ENCODE measurements around the gene C16orf54. TPM values are rescaled to one million over a fixed set of nuclear protein-coding genes. Genes with fewer than 3 reads are reported as not detected.
"Not testable (repeated sequence)": the region's sequence is repeated elsewhere in the genome, so short reads cannot be mapped to it uniquely, and the experiment has no call there.

Gene C16orf54
- polyA plus RNA-seq: 1 to 10 TPM in 2 of 4 donors, under 1 TPM in 2; 0.22 to 2.2 (median 1.2) TPM
- long read RNA-seq, donor 1: 0 reads
- long read RNA-seq, donor 2: 0 reads
- long read RNA-seq, donor 3, partial matches to known transcripts: 0 of 2 reads
- long read RNA-seq, donor 3, other reads (novel, unspliced or antisense): 0 of 2 reads
- long read RNA-seq, donor 4: 0 reads
- long read RNA-seq, donor 5: 0 reads
- long read RNA-seq, donor 6: 0 reads
- long read RNA-seq, donor 7: 0 reads
- long read RNA-seq, donor 8: 0 reads
- long read RNA-seq, donor 9: 0 reads
- long read RNA-seq, donor 10, partial matches to known transcripts: 0 of 1 reads
- long read RNA-seq, donor 10, other reads (novel, unspliced or antisense): 0 of 1 reads

- Histone ChIP-seq H3K36me3 (ENCODE audit: control insufficient read depth in 3 of 3, insufficient read depth in 2 of 3, low read depth in 1 of 3, low read length in 3 of 3) (no peaks in the 10 kb centered on the region), H3K4me1 (ENCODE audit: control insufficient read depth in 3 of 3, insufficient read depth in 2 of 3, low read depth in 1 of 3, low read length in 2 of 3) (peaks cover 0 to 8% (median 0%) of the 10 kb centered on the region in 3 donors), H3K9me3 (ENCODE audit: control insufficient read depth in 2 of 2, insufficient read depth in 1 of 2, low read depth in 1 of 2, low read length in 1 of 2) (peaks cover 0 to 7% of the 10 kb centered on the region in 2 donors), H3K4me3 (ENCODE audit: low read depth in 1 of 3, low read length in 3 of 3) (peak within 1 kb of the TSS; percentile 3 to 61 (median 51)), H3K27ac (ENCODE audit: low read depth in 1 of 3, low read length in 2 of 3) (peak within 1 kb of the TSS in 2 of 3 donors; percentile 54 to 78), H3K27me3 (ENCODE audit: control insufficient read depth in 3 of 3, insufficient read depth in 3 of 3, low read length in 3 of 3) (no peaks in the 10 kb centered on the region)
- WGBS, 3 donors: 63 to 78% (median 68%) methylated on average over 12 of the region's 12 CpGs
- peak in 1 of 2 donors; percentile 61 for DNase-seq
- no peak for FAIRE-seq
These were observed at the start of gene C16orf54 for GRCh38 chr16:29745853-29746345. TSS of gene C16orf54 (minus strand) at chr16:29745990. CDS start at chr16:29744951, 1,039 bp downstream.

GRCh38 chr16:29794231-29794710 is 48.5 kb upstream of the C16orf54 start:
- Histone ChIP-seq H3K27me3 (ENCODE audit: control insufficient read depth in 3 of 3, insufficient read depth in 3 of 3, low read length in 3 of 3) (no peaks in the 10 kb centered on the region), H3K4me3 (ENCODE audit: low read depth in 1 of 3, low read length in 3 of 3) (no peak overlapping the region), H3K36me3 (ENCODE audit: control insufficient read depth in 3 of 3, insufficient read depth in 2 of 3, low read depth in 1 of 3, low read length in 3 of 3) (peaks cover 3 to 27% (median 4%) of the 10 kb centered on the region in 3 donors), H3K4me1 (ENCODE audit: control insufficient read depth in 3 of 3, insufficient read depth in 2 of 3, low read depth in 1 of 3, low read length in 2 of 3) (peaks cover 0 to 6% (median 0%) of the 10 kb centered on the region in 3 donors), H3K27ac (ENCODE audit: low read depth in 1 of 3, low read length in 2 of 3) (no peak overlapping the region), H3K9me3 (ENCODE audit: control insufficient read depth in 2 of 2, insufficient read depth in 1 of 2, low read depth in 1 of 2, low read length in 1 of 2) (no peaks in the 10 kb centered on the region)
- no peak for DNase-seq
- 97 to 100% (median 97%) methylated on average over 3 of the region's 3 CpGs for WGBS, 3 donors
- no peak for FAIRE-seq

- not testable (repeated sequence) for FAIRE-seq; H3K4me1 ChIP-seq (ENCODE audit: control insufficient read depth in 3 of 3, insufficient read depth in 2 of 3, low read depth in 1 of 3, low read length in 2 of 3); DNase-seq; H3K27ac ChIP-seq (ENCODE audit: low read depth in 1 of 3, low read length in 2 of 3); H3K27me3 ChIP-seq (ENCODE audit: control insufficient read depth in 3 of 3, insufficient read depth in 3 of 3, low read length in 3 of 3); H3K4me3 ChIP-seq (ENCODE audit: low read depth in 1 of 3, low read length in 3 of 3); H3K9me3 ChIP-seq (ENCODE audit: control insufficient read depth in 2 of 2, insufficient read depth in 1 of 2, low read depth in 1 of 2, low read length in 1 of 2)
- WGBS, 3 donors: 91 to 92% (median 91%) methylated on average over 18 of the region's 18 CpGs
- peaks cover 0 to 16% (median 2%) of the 10 kb centered on the region in 3 donors for H3K36me3 ChIP-seq (ENCODE audit: control insufficient read depth in 3 of 3, insufficient read depth in 2 of 3, low read depth in 1 of 3, low read length in 3 of 3)
These were observed 47.4 kb upstream of the C16orf54 start for GRCh38 chr16:29793153-29793552.

GRCh38 chr16:29791845-29792807 is 46.3 kb upstream of the C16orf54 start:
- Histone ChIP-seq H3K4me1 (ENCODE audit: control insufficient read depth in 3 of 3, insufficient read depth in 2 of 3, low read depth in 1 of 3, low read length in 2 of 3) (peaks cover 0 to 6% (median 0%) of the 10 kb centered on the region in 3 donors), H3K27me3 (ENCODE audit: control insufficient read depth in 3 of 3, insufficient read depth in 3 of 3, low read length in 3 of 3) (no peaks in the 10 kb centered on the region), H3K27ac (ENCODE audit: low read depth in 1 of 3, low read length in 2 of 3) (no peak overlapping the region), H3K9me3 (ENCODE audit: control insufficient read depth in 2 of 2, insufficient read depth in 1 of 2, low read depth in 1 of 2, low read length in 1 of 2) (no peaks in the 10 kb centered on the region), H3K4me3 (ENCODE audit: low read depth in 1 of 3, low read length in 3 of 3) (peak overlapping the region in 2 of 3 donors; percentile 93 to 99), H3K36me3 (ENCODE audit: control insufficient read depth in 3 of 3, insufficient read depth in 2 of 3, low read depth in 1 of 3, low read length in 3 of 3) (peaks cover 0 to 12% (median under 1%) of the 10 kb centered on the region in 3 donors)
- WGBS, 3 donors: 50 to 60% (median 54%) methylated on average over 9 of the region's 9 CpGs
- no peak for DNase-seq
- no peak for FAIRE-seq

- no peaks in the 10 kb centered on the region for H3K27me3 ChIP-seq (ENCODE audit: control insufficient read depth in 3 of 3, insufficient read depth in 3 of 3, low read length in 3 of 3)
- peaks cover 0 to 6% (median 0%) of the 10 kb centered on the region in 3 donors for H3K4me1 ChIP-seq (ENCODE audit: control insufficient read depth in 3 of 3, insufficient read depth in 2 of 3, low read depth in 1 of 3, low read length in 2 of 3)
- 1 to 2% (median 1%) methylated on average over 23 to 31 of the region's 31 CpGs for WGBS, 3 donors
- FAIRE-seq (no peak), DNase-seq (no peak)
- peak overlapping the region; percentile 93 to 99 (median 96) for H3K4me3 ChIP-seq (ENCODE audit: low read depth in 1 of 3, low read length in 3 of 3)
- no peaks in the 10 kb centered on the region for H3K9me3 ChIP-seq (ENCODE audit: control insufficient read depth in 2 of 2, insufficient read depth in 1 of 2, low read depth in 1 of 2, low read length in 1 of 2)
- H3K36me3 ChIP-seq (ENCODE audit: control insufficient read depth in 3 of 3, insufficient read depth in 2 of 3, low read depth in 1 of 3, low read length in 3 of 3): peaks cover 0 to 2% (median 0%) of the 10 kb centered on the region in 3 donors
- peak overlapping the region; percentile 65 to 88 (median 79) for H3K27ac ChIP-seq (ENCODE audit: low read depth in 1 of 3, low read length in 2 of 3)
These were observed 45.4 kb upstream of the C16orf54 start for GRCh38 chr16:29790949-29791844.

GRCh38 chr16:29790183-29790948 is 44.6 kb upstream of the C16orf54 start, which contains the start of gene KIF22:
TSS of gene KIF22 (plus strand) at chr16:29790751. CDS start at chr16:29790760, 9 bp downstream.
- Histone ChIP-seq H3K9me3 (ENCODE audit: control insufficient read depth in 2 of 2, insufficient read depth in 1 of 2, low read depth in 1 of 2, low read length in 1 of 2) (no peaks in the 10 kb centered on the region), H3K27ac (ENCODE audit: low read depth in 1 of 3, low read length in 2 of 3) (peak within 1 kb of the TSS; percentile 81 to 88 (median 87)), H3K4me1 (ENCODE audit: control insufficient read depth in 3 of 3, insufficient read depth in 2 of 3, low read depth in 1 of 3, low read length in 2 of 3) (peaks cover 0 to 6% (median 0%) of the 10 kb centered on the region in 3 donors), H3K4me3 (ENCODE audit: low read depth in 1 of 3, low read length in 3 of 3) (peak within 1 kb of the TSS; percentile 93 to 99 (median 96)), H3K27me3 (ENCODE audit: control insufficient read depth in 3 of 3, insufficient read depth in 3 of 3, low read length in 3 of 3) (no peaks in the 10 kb centered on the region), H3K36me3 (ENCODE audit: control insufficient read depth in 3 of 3, insufficient read depth in 2 of 3, low read depth in 1 of 3, low read length in 3 of 3) (no peaks in the 10 kb centered on the region)
- no peak for FAIRE-seq
- WGBS, 3 donors: 0 to 1% (median 0%) methylated on average over 61 to 67 of the region's 67 CpGs
- DNase-seq: peak; percentile 99 to 100

GRCh38 chr16:29789775-29790182 is 44.0 kb upstream of the C16orf54 start:
- Histone ChIP-seq H3K4me1 (ENCODE audit: control insufficient read depth in 3 of 3, insufficient read depth in 2 of 3, low read depth in 1 of 3, low read length in 2 of 3) (peaks cover 0 to 6% (median 0%) of the 10 kb centered on the region in 3 donors), H3K9me3 (ENCODE audit: control insufficient read depth in 2 of 2, insufficient read depth in 1 of 2, low read depth in 1 of 2, low read length in 1 of 2) (no peaks in the 10 kb centered on the region), H3K27me3 (ENCODE audit: control insufficient read depth in 3 of 3, insufficient read depth in 3 of 3, low read length in 3 of 3) (no peaks in the 10 kb centered on the region), H3K4me3 (ENCODE audit: low read depth in 1 of 3, low read length in 3 of 3) (peak overlapping the region in 2 of 3 donors; percentile 59 to 61), H3K36me3 (ENCODE audit: control insufficient read depth in 3 of 3, insufficient read depth in 2 of 3, low read depth in 1 of 3, low read length in 3 of 3) (no peaks in the 10 kb centered on the region), H3K27ac (ENCODE audit: low read depth in 1 of 3, low read length in 2 of 3) (peak overlapping the region; percentile 81 to 87 (median 81))
- FAIRE-seq (no peak), DNase-seq (no peak)
- WGBS, 3 donors: 70 to 72% (median 71%) methylated on average over 20 of the region's 20 CpGs

Data from small intestine (tissue), 16 donors.